Activated T-helper 1 cell treated with anti-CD3 and anti-CD28 coated beads, Interleukin-12 subunit alpha, Interleukin-12 subunit beta, Interleukin-2, Interleukin-4 antibody, amounts not matched to agents 30 ng/mL and 10 ng/mL and 1 ng/mL, durations not matched to agents 14 hours and 24 hours and 36 hours (primary cell): ENCODE data around the gene DCAF11. TPM values are rescaled to one million over a fixed set of nuclear protein-coding genes. Genes with fewer than 3 reads are reported as not detected.
"Not testable (repeated sequence)": the region's sequence is repeated elsewhere in the genome, so short reads cannot be mapped to it uniquely, and the experiment has no call there.

ENCODE experiments used
- DNase-seq: peaks from one replicate; pipeline ENCODE4 v3.0.0; 2021; ENCODE audit warnings: low spot score
- H3K27ac Mint-ChIP-seq: one replicate; pipeline ENCODE4 v1.8.0; 2021; ENCODE audit warnings: mild to moderate bottlenecking, mixed read lengths
- H3K27me3 Mint-ChIP-seq: one replicate; pipeline ENCODE4 v1.8.0; 2022; ENCODE audit warnings: mild to moderate bottlenecking, moderate library complexity, mixed read lengths; ENCODE audit not compliant: insufficient read depth
- H3K36me3 Mint-ChIP-seq: one replicate; pipeline ENCODE4 v1.8.0; 2021; ENCODE audit warnings: low read depth, mixed read lengths
- H3K4me1 Mint-ChIP-seq: one replicate; pipeline ENCODE4 v1.8.0; 2021; ENCODE audit warnings: low read depth, mixed read lengths
- H3K4me3 Mint-ChIP-seq: one replicate; pipeline ENCODE4 v1.8.0; 2021; ENCODE audit warnings: mild to moderate bottlenecking, moderate library complexity, mixed read lengths
- H3K9me3 Mint-ChIP-seq: one replicate; pipeline ENCODE4 v1.8.0; 2021; ENCODE audit warnings: mixed read lengths
- intact Hi-C: fragments of 100-400 bp; cut with micrococcal nuclease; formaldehyde crosslinking; loops from one replicate; pipeline ENCODE4 v1.15.1; 2024
- total RNA-seq: library from RNA; stranded (reverse); gene quantifications from 2 replicates; pipeline ENCODE4 v1.2.3, GENCODE V29; 2022

DCAF11 gene
- total RNA-seq, 1 donor from 2014 or later: 69.9 TPM

GRCh38 chr14:24095271-24096068, 19.1 kb upstream of the DCAF11 start:
- Mint-ChIP-seq H3K27me3 (no peaks in the 10 kb centered on the region), H3K4me1 (peaks cover 34% of the 10 kb centered on the region), H3K4me3 (peak overlapping the region; percentile 100), H3K9me3 (no peaks in the 10 kb centered on the region), H3K27ac (peak overlapping the region; percentile 97), H3K36me3 (peaks cover 29% of the 10 kb centered on the region)
- intact Hi-C loops: loop anchor here (1.0 to 2.0 kb wide), 3 partner anchors 14 to 59 kb away; partner anchors contain the start of gene PSME1
- DNase-seq: no peak

- H3K27ac Mint-ChIP-seq: peak overlapping the region; percentile 44
- no peaks in the 10 kb centered on the region for H3K27me3 Mint-ChIP-seq
- peaks cover 38% of the 10 kb centered on the region for H3K36me3 Mint-ChIP-seq
- DNase-seq: no peak
- H3K4me1 Mint-ChIP-seq: peaks cover 30% of the 10 kb centered on the region
- intact Hi-C loops: no loop called here
- H3K4me3 Mint-ChIP-seq: peak overlapping the region; percentile 68
- no peaks in the 10 kb centered on the region for H3K9me3 Mint-ChIP-seq
Observed at GRCh38 chr14:24096545-24097181, 17.9 kb upstream of the DCAF11 start.

DNA sequence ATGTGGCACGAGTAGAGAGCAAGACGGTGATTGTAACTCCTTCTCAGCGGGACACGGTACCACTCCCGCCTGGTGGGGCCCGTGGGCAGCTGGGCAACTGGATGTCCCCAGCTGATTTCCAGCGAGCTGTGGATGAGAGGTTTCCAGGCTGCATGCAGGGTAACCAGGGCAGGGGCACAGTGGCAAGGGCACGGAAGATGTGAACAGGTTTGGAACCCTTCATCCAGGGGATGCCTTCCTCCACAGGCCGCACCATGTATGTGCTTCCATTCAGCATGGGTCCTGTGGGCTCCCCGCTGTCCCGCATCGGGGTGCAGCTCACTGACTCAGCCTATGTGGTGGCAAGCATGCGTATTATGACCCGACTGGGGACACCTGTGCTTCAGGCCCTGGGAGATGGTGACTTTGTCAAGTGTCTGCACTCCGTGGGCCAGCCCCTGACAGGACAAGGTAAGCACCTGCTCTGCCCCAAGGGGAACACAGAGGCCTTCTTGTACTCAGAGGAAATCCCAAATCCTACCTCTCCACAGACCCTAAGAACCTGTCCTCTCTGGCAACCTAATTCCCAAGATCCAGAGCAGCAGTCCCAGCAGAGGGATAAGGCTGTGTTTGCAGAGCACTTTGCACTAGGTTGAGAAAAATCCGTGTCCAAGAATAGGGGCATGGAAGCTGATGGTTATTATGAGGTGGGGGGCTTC, 16.2 kb upstream of the DCAF11 start:
- Mint-ChIP-seq H3K36me3 (peaks cover 46% of the 10 kb centered on the region), H3K9me3 (no peaks in the 10 kb centered on the region), H3K27me3 (no peaks in the 10 kb centered on the region), H3K4me1 (peaks cover 25% of the 10 kb centered on the region), H3K27ac (no peak overlapping the region), H3K4me3 (no peak overlapping the region)
- intact Hi-C loops: no loop called here
- no peak for DNase-seq

- DNase-seq: no peak
- H3K4me3 Mint-ChIP-seq: no peak overlapping the region
- peak overlapping the region; percentile 40 for H3K27ac Mint-ChIP-seq
- no peaks in the 10 kb centered on the region for H3K27me3 Mint-ChIP-seq
- peaks cover 20% of the 10 kb centered on the region for H3K4me1 Mint-ChIP-seq
- H3K36me3 Mint-ChIP-seq: peaks cover 52% of the 10 kb centered on the region
- intact Hi-C loops: no loop called here
- H3K9me3 Mint-ChIP-seq: no peaks in the 10 kb centered on the region
Observed at GRCh38 chr14:24098927-24099813, 15.4 kb upstream of the DCAF11 start.

GRCh38 chr14:24100197-24100981, 14.2 kb upstream of the DCAF11 start:
- peaks cover 20% of the 10 kb centered on the region for H3K4me1 Mint-ChIP-seq
- H3K9me3 Mint-ChIP-seq: peaks cover 4% of the 10 kb centered on the region

GRCh38 chr14:24100982-24101494, 13.5 kb upstream of the DCAF11 start:
- peaks cover 17% of the 10 kb centered on the region for H3K4me1 Mint-ChIP-seq
- DNase-seq: no peak
- intact Hi-C loops: no loop called here
- H3K9me3 Mint-ChIP-seq: peaks cover 4% of the 10 kb centered on the region
- H3K27ac Mint-ChIP-seq: no peak overlapping the region
- H3K27me3 Mint-ChIP-seq: no peaks in the 10 kb centered on the region
- peaks cover 53% of the 10 kb centered on the region for H3K36me3 Mint-ChIP-seq
- no peak overlapping the region for H3K4me3 Mint-ChIP-seq

More at GRCh38 chr14:24100197-24100981, 14.2 kb upstream of the DCAF11 start:
- no peak for DNase-seq
- peaks cover 57% of the 10 kb centered on the region for H3K36me3 Mint-ChIP-seq
- no peaks in the 10 kb centered on the region for H3K27me3 Mint-ChIP-seq
- no peak overlapping the region for H3K4me3 Mint-ChIP-seq
- intact Hi-C loops: no loop called here
- no peak overlapping the region for H3K27ac Mint-ChIP-seq

DNA sequence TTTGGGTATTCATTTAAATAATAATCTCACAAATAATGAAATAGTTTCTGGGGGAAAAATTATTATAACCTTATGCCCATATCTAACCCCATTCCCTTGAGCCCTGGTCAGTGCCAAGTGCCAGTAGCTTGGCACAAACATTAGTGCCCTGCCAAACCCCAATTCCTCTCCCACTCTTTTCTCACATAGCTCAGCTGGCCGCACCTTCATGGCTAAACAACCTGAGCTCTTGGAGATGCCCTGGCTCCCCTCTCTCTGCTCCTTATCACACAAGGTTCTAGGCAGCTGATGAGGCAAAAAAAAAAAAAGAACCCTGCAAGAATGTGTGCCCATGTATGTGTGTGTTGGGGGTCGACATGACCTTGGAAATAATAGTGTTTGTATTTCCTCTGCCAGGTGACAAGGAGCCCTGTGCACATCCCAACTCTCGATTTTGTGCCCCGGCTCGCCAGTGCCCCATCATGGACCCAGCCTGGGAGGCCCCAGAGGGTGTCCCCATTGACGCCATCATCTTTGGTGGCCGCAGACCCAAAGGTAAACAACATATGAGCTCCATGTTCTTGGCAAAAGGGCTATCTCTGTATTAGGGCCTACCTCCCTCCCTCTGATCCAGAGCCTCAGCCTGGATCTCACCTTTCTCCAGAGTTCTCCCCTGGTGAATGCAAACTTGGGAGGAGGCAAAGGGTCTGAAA, 12.1 kb upstream of the DCAF11 start:
- peaks cover 45% of the 10 kb centered on the region for H3K36me3 Mint-ChIP-seq
- intact Hi-C loops: no loop called here
- no peak overlapping the region for H3K4me3 Mint-ChIP-seq
- DNase-seq: no peak
- no peak overlapping the region for H3K27ac Mint-ChIP-seq
- H3K9me3 Mint-ChIP-seq: peaks cover 4% of the 10 kb centered on the region
- peaks cover 15% of the 10 kb centered on the region for H3K4me1 Mint-ChIP-seq
- no peaks in the 10 kb centered on the region for H3K27me3 Mint-ChIP-seq

DNA sequence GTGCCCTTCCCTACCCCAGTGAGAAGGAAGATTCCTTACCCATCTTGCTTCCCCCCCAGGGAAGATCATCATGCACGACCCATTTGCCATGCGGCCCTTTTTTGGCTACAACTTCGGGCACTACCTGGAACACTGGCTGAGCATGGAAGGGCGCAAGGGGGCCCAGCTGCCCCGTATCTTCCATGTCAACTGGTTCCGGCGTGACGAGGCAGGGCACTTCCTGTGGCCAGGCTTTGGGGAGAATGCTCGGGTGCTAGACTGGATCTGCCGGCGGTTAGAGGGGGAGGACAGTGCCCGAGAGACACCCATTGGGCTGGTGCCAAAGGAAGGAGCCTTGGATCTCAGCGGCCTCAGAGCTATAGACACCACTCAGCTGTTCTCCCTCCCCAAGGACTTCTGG, 11.1 kb upstream of the DCAF11 start:
- DNase-seq: no peak
- Mint-ChIP-seq H3K36me3 (peaks cover 42% of the 10 kb centered on the region), H3K27ac (no peak overlapping the region), H3K9me3 (peaks cover 4% of the 10 kb centered on the region), H3K27me3 (no peaks in the 10 kb centered on the region), H3K4me3 (no peak overlapping the region), H3K4me1 (peaks cover 24% of the 10 kb centered on the region)
- intact Hi-C loops: no loop called here

DNA sequence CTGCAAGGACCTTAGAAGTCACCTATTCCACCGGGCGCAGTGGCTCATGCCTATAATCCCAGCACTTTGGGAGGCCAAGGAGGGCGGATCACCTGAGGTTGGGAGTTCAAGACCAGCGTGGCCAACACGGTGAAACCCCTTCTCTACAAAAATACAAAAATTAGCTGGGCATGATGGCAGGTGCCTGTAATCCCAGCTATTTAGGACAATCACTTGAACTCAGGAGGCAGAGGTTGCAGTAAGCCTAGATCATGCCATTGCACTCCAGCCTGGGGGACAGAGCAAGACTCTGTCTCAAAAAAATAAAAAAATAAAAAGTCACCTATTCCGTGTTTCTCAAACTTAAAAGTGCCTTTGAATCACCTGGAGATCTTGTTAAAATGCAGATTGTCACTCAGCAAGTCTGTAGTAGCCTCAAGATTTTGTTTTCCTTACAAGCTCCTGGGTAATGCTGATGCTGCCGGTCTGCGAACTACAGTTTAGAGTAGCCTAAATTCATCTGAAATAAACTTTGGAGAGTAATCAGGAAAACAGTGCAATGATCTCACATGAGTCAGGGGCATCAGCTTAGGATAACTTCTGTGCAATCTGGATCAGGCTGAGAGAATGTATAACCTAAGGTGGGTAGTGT, 8.9 kb upstream of the DCAF11 start:
- H3K27ac Mint-ChIP-seq: peak overlapping the region; percentile 15
- DNase-seq, H3K9me3 Mint-ChIP-seq, H3K27me3 Mint-ChIP-seq, H3K4me3 Mint-ChIP-seq, intact Hi-C loops: not testable (repeated sequence)
- H3K36me3 Mint-ChIP-seq: peaks cover 30% of the 10 kb centered on the region
- peaks cover 32% of the 10 kb centered on the region for H3K4me1 Mint-ChIP-seq

DNA sequence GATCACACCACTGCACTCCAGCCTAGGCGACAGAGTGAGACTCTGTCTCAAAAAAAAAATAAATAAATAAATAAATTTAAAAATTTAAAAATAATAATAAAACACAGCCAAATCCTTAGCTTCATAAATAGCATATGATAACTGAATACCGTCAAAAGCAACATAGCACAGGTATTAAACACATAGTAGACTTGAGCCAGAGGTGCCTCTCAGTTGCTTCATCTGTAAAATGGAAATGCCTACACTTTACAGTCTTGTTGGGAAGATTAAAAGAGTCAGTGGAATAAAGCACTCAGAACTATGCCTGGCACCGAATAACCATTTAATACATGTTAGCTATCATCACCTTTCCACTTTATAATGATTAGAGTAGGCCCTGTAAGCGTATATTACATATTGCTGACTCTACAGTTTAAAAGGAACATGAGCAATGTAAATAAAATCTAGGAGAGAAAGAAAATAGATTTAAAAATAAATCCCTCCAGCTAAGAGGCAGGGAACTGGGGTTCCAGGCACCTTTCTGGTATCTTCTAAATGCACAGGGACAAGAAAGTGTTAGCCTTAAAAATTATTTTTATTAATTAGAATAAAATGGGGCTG, 7.8 kb upstream of the DCAF11 start:
- no peak for DNase-seq
- no peak overlapping the region for H3K4me3 Mint-ChIP-seq
- no peak overlapping the region for H3K27ac Mint-ChIP-seq
- H3K9me3 Mint-ChIP-seq: peaks cover 4% of the 10 kb centered on the region
- peaks cover 32% of the 10 kb centered on the region for H3K4me1 Mint-ChIP-seq
- intact Hi-C loops: no loop called here
- no peaks in the 10 kb centered on the region for H3K27me3 Mint-ChIP-seq
- H3K36me3 Mint-ChIP-seq: peaks cover 22% of the 10 kb centered on the region
